DOHH2 (cell line): ENCODE data around the gene SUSD5.

Experiments used
- EZH2phosphoT487 ChIP-seq: fragments of 200-600 bp; sonication (generic); IDR thresholded peaks from 2 replicates; pipeline ENCODE4 v1.6.1; 2017; ENCODE audit warnings: borderline replicate concordance, mild to moderate bottlenecking, antibody characterized with exemption, low read length, moderate library complexity, mixed read lengths
- TF ChIP-seq, protein P1 (sequence below): fragments of 200-600 bp; sonication (generic); IDR thresholded peaks from one replicate; pipeline ENCODE4 v1.5.1; 2014; ENCODE audit warnings: antibody characterized with exemption, mild to moderate bottlenecking, low read depth, low read length; ENCODE audit not compliant: poor library complexity, severe bottlenecking

DNA sequence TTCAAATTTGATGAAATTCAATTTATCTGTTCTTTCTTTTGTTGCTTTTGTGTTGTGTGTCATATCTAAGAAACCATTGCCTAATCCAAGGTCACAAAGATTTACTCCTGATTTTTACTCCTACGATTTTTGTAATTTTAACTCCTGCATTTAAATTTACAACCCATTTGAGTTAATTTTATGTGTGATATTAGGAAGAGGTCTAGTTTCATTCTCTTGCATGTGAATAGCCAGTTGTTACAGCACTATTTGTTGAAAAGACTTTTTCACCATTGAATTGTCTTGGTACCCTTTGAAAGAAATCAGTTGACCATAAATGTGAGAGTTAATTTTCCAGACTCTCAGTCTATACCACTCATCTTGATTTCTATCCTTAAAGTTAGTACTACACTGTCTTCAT, 80.9 kb downstream of the SUSD5 start:
- TF ChIP-seq, protein P1, sequence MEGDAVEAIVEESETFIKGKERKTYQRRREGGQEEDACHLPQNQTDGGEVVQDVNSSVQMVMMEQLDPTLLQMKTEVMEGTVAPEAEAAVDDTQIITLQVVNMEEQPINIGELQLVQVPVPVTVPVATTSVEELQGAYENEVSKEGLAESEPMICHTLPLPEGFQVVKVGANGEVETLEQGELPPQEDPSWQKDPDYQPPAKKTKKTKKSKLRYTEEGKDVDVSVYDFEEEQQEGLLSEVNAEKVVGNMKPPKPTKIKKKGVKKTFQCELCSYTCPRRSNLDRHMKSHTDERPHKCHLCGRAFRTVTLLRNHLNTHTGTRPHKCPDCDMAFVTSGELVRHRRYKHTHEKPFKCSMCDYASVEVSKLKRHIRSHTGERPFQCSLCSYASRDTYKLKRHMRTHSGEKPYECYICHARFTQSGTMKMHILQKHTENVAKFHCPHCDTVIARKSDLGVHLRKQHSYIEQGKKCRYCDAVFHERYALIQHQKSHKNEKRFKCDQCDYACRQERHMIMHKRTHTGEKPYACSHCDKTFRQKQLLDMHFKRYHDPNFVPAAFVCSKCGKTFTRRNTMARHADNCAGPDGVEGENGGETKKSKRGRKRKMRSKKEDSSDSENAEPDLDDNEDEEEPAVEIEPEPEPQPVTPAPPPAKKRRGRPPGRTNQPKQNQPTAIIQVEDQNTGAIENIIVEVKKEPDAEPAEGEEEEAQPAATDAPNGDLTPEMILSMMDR = no peak
- TF ChIP-seq EZH2phosphoT487 = no peak
